PFSK-1 (cell line): Measurements from ENCODE around the gene IL34.

ENCODE experiments used
- FOXP2 ChIP-seq: optimal IDR thresholded peaks from 2 replicates; pipeline ENCODE3; 2011; ENCODE audit warnings: borderline replicate concordance, control low read depth, inconsistent platforms; ENCODE audit not compliant: insufficient read depth; ENCODE audit errors: extremely low read length, extremely low read depth
- POLR2AphosphoS5 ChIP-seq: IDR thresholded peaks from 2 replicates; pipeline ENCODE4 v1.6.1; 2012; ENCODE audit warnings: low read depth, mild to moderate bottlenecking, control low read depth, low read length, moderate library complexity
- REST ChIP-seq, 2 experiments: IDR thresholded peaks; 2 replicates each; pipeline versions ENCODE4 v1.6.1 to v1.8.0; 2011 to 2012; ENCODE audit warnings: low read depth in 2 of 2, low read length in 2 of 2, control low read depth in 1 of 2, inconsistent platforms in 1 of 2, mild to moderate bottlenecking in 1 of 2, moderate library complexity in 1 of 2; ENCODE audit not compliant: insufficient read depth in 1 of 2
- SIN3A ChIP-seq: IDR thresholded peaks from 2 replicates; pipeline ENCODE4 v1.6.1; 2012; ENCODE audit warnings: mild to moderate bottlenecking, low read length, moderate library complexity, borderline replicate concordance; ENCODE audit not compliant: insufficient read depth
- TAF1 ChIP-seq: IDR thresholded peaks from 2 replicates; pipeline ENCODE4 v1.6.1; 2012; ENCODE audit warnings: low read length, control low read depth, borderline replicate concordance; ENCODE audit not compliant: insufficient read depth

DNA sequence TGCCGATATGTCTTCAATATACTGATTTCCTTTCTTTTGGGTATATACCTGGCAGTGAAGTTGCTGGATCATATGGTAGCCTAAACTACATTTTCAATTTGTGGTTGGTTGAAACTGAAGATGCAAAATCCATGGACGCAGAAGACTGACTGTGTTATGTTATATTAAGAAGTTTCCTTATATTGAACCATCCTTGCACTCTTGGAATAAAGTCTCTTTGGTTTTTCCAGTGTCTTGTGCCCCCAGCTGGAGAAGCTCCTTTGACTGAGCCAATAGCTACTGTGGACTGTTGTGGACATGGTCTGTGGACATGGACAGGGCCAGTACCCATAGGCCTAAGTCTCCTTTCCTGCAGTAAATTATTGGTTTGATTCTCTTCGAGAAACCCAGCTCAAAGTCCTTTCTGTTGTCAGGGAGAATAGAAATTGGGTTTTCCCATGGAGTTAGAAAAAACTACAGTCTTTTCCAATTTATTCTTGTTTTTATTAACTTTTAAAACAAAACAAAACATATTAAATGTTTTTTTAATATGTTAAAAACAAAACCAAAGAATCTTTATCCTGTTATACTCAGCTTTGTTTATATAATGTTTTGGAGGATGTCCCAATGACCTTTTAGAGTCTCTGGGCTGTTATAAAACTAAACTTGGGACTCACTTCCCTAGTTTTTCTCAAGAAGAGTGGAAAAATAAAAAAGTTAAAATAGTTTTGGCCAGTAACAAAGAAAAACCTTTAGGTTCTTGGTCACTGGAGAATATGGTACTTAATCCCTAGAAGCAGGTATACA lies 15.2 kb upstream of the IL34 start:
- TF ChIP-seq POLR2AphosphoS5 (no peak), TAF1 (no peak), SIN3A (no peak), REST (IDR thresholded peaks at IDR 0.05; ENCODE audit: insufficient read depth in 1 of 2, low read depth in 2 of 2, low read length in 2 of 2) (no peak), FOXP2 (no peak)
